Heart left ventricle (tissue), 16 donors: ENCODE measurements around the gene MAS1. TPM values are rescaled to one million over a fixed set of nuclear protein-coding genes. Genes with fewer than 3 reads are reported as not detected.

Source experiments
- ATAC-seq, 4 donors: fragments of 200-7000 bp; cut with Tn5 transposase; one replicate each; pipeline ENCODE4 v1.9.1; 2020 to 2022; ENCODE audit warnings: moderate library complexity in 4 of 4, mild to moderate bottlenecking in 3 of 4, moderate number of reproducible peaks in 1 of 4
- DNase-seq, 5 donors: peaks; one replicate each; pipeline ENCODE4 v3.0.0-alpha.2; 2020
- H3K27ac ChIP-seq, 12 donors: fragments of 200-600 bp; sonication (generic) in 4 of 12; one replicate each; pipeline versions ENCODE4 v1.5.0 to v1.8.0; 2016 to 2022; ENCODE audit warnings: mild to moderate bottlenecking in 2 of 12
- H3K27me3 ChIP-seq, 9 donors: fragments of 200-600 bp; sonication (generic) in 2 of 9; one replicate each; pipeline versions ENCODE4 v1.5.1 to v1.8.0; 2016 to 2022; ENCODE audit warnings: mild to moderate bottlenecking in 3 of 9
- H3K36me3 ChIP-seq, 9 donors: fragments of 200-600 bp; sonication (generic) in 2 of 9; one replicate each; pipeline versions ENCODE4 v1.5.0 to v1.8.0; 2018 to 2022; ENCODE audit warnings: mild to moderate bottlenecking in 2 of 9
- H3K4me1 ChIP-seq, 12 donors: fragments of 200-600 bp; sonication (generic) in 4 of 12; one replicate each; pipeline versions ENCODE4 v1.5.0 to v1.8.0; 2016 to 2022; ENCODE audit warnings: mild to moderate bottlenecking in 3 of 12
- H3K4me3 ChIP-seq, 12 donors: fragments of 200-600 bp; sonication (generic) in 4 of 12; one replicate each; pipeline versions ENCODE4 v1.5.0 to v1.8.0; 2017 to 2022; ENCODE audit warnings: mild to moderate bottlenecking in 9 of 12, moderate library complexity in 4 of 12
- H3K9me3 ChIP-seq, 12 donors: fragments of 200-600 bp; sonication (generic) in 4 of 12; one replicate each; pipeline versions ENCODE4 v1.5.0 to v1.8.0; 2016 to 2022; ENCODE audit warnings: mild to moderate bottlenecking in 1 of 12
- CTCF ChIP-seq, 12 donors: fragments of 200-600 bp; sonication (generic) in 4 of 12; IDR thresholded peaks; one replicate each; pipeline versions ENCODE4 v1.5.0 to v1.8.0; 2018 to 2022; ENCODE audit warnings: antibody characterized with exemption in 12 of 12, mild to moderate bottlenecking in 5 of 12
- POLR2A ChIP-seq, 2 donors: fragments of 450-650 bp; IDR thresholded peaks; one replicate each; pipeline ENCODE4 v1.6.1; 2017; ENCODE audit warnings: antibody characterized with exemption in 2 of 2, mild to moderate bottlenecking in 2 of 2, moderate library complexity in 2 of 2
- WGBS, 4 donors: extraction: QIAGEN DNeasy Blood & Tissue Kit in 2 of 4; methylation state at CpG; one replicate each; pipeline versions ENCODE4 v1.1.5 to v1.1.7; 2013 to 2018; 5-methylcytosine and 5-hydroxymethylcytosine counted together
- intact Hi-C, 10 donors: fragments of 100-400 bp; cut with DNase I; formaldehyde crosslinking; loops; one replicate each; pipeline versions ENCODE4 v1.11.1 to v1.14.2; 2022
- polyA plus RNA-seq, 2 donors: library from polyadenylated mRNA; stranded (reverse); fragments of 200-250 nt; gene quantifications; one replicate each; pipeline ENCODE4 v1.2.3, GENCODE V29; 2013
- total RNA-seq, 9 donors: library from RNA; depleted of rRNA in 2 of 9; stranded (reverse); fragments of >200 nt in 2 of 9; fragmentation: NEBNext Ultra II Directional in 3 of 9; extraction: Animal tissue kit (Norgen Biotek cat#: 25700) in 3 of 9; gene quantifications; one replicate each; pipeline versions ENCODE4 v1.1.0 to v1.2.4, GENCODE V29; 2016 to 2023
- donor health status: ischemic (EF 13 %, LVEDD 7.1; RV severe dilation, severe dysfunction).
- donor health status: healthy with polysubstance abuse.
- donor health status: DM: no; HTN: yes; CAD: no.
- donor health status: DM: no; HTN: no; CAD: no.
- donor health status: ischemic (EF 25% LVEDD 6.9; RV normal size, moderate dysfunction).
- donor health status: ischemic (EF 25% LVEDD 5.7; RV mildly dilated, moderate dysfunction).
- donor health status: healthy.
- donor health status: DM: yes; HTN: yes; CAD: no.
- donor health status: ischemic (EF 35%, LVEDD 5.7; RV mildly dilated, moderate dysfunction).
- donor health status: nonischemic (EF 11% LVEDD 7.7; RV severe dilation, severe dysfunction).
- donor health status: DM: yes; HTN: yes; CAD: no.
- donor health status: PGD.
- donor health status: ischemic (EF 29% LVEDD 5.4; RV normal size, mild dysfunction).
- donor health status: nonischemic (EF 23%, LVEDD 6.1; RV moderate dilation, normal function).

Gene MAS1
- total and polyA plus RNA-seq, 11 donors = 0.05 to 0.08 TPM; not detected in 9

GRCh38 chr6:159852877-159853276 is 37.9 kb upstream of the MAS1 start:
- peak in 4 of 12 donors; percentile 16 to 25 (median 20) for TF ChIP-seq CTCF (IDR thresholded peaks at IDR 0.05)
- TF ChIP-seq POLR2A (IDR thresholded peaks at IDR 0.05) = no peak
- 54 to 68% (median 60%) methylated on average over 6 of the region's 6 CpGs for WGBS, 4 donors

GRCh38 chr6:159853754-159854153 is 37.0 kb upstream of the MAS1 start:
- TF ChIP-seq CTCF (IDR thresholded peaks at IDR 0.05) = no peak
- no peak for TF ChIP-seq POLR2A (IDR thresholded peaks at IDR 0.05)
- Histone ChIP-seq H3K4me1 (peaks cover 0 to 11% (median 0%) of the 10 kb centered on the region in 12 donors), H3K36me3 (no peaks in the 10 kb centered on the region), H3K4me3 (no peak overlapping the region), H3K9me3 (peaks cover 0 to 19% (median 0%) of the 10 kb centered on the region in 12 donors), H3K27ac (no peak overlapping the region), H3K27me3 (no peaks in the 10 kb centered on the region)
- intact Hi-C loops = loop anchor here in 1 of 10 donors (10.0 kb wide), 1 partner anchor 159 kb away; the partner anchor contains the start of gene SOD2
- DNase-seq (no peak), ATAC-seq (peak in 1 of 4 donors; percentile 34)

More at GRCh38 chr6:159852877-159853276, 37.9 kb upstream of the MAS1 start:
- Histone ChIP-seq H3K9me3 (peaks cover 0 to 23% (median 2%) of the 10 kb centered on the region in 12 donors), H3K36me3 (no peaks in the 10 kb centered on the region), H3K4me3 (no peak overlapping the region), H3K27ac (no peak overlapping the region), H3K4me1 (peaks cover 0 to 11% (median 0%) of the 10 kb centered on the region in 12 donors), H3K27me3 (no peaks in the 10 kb centered on the region)
- DNase-seq = no peak
- intact Hi-C loops = loop anchor here in 1 of 10 donors (10.0 kb wide), 1 partner anchor 158 kb away; the partner anchor contains the start of gene SOD2
- no peak for ATAC-seq

- intact Hi-C loops = loop anchor here in 1 of 10 donors (10.0 kb wide), 1 partner anchor 160 kb away; the partner anchor contains the start of gene SOD2
- DNase-seq = no peak
- 85 to 88% (median 86%) methylated on average over 3 of the region's 3 CpGs for WGBS, 4 donors
- Histone ChIP-seq H3K27ac (no peak overlapping the region), H3K27me3 (no peaks in the 10 kb centered on the region), H3K9me3 (peaks cover 0 to 19% (median 0%) of the 10 kb centered on the region in 12 donors), H3K36me3 (no peaks in the 10 kb centered on the region), H3K4me3 (no peak overlapping the region), H3K4me1 (peaks cover 0 to 11% (median 0%) of the 10 kb centered on the region in 12 donors)
- TF ChIP-seq CTCF (IDR thresholded peaks at IDR 0.05) (no peak), POLR2A (IDR thresholded peaks at IDR 0.05) (no peak)
- no peak for ATAC-seq
Observed at GRCh38 chr6:159854959-159855358, 35.8 kb upstream of the MAS1 start.

- TF ChIP-seq CTCF (IDR thresholded peaks at IDR 0.05) = no peak
- no peak for TF ChIP-seq POLR2A (IDR thresholded peaks at IDR 0.05)
- ATAC-seq = no peak
- WGBS, 4 donors = 88 to 93% (median 92%) methylated on average over 1 of the region's 1 CpG
- intact Hi-C loops = loop anchor here in 1 of 10 donors (10.0 kb wide), 1 partner anchor 163 kb away; the partner anchor contains the start of gene SOD2
- H3K36me3 ChIP-seq = no peaks in the 10 kb centered on the region
- DNase-seq = no peak
- H3K27ac ChIP-seq = no peak overlapping the region
- peaks cover 0 to 19% (median 0%) of the 10 kb centered on the region in 12 donors for H3K9me3 ChIP-seq
- no peak overlapping the region for H3K4me3 ChIP-seq
- H3K4me1 ChIP-seq = peaks cover 0 to 10% (median 0%) of the 10 kb centered on the region in 12 donors
- H3K27me3 ChIP-seq = no peaks in the 10 kb centered on the region
Observed at GRCh38 chr6:159858259-159858658, 32.5 kb upstream of the MAS1 start.
